Right ventricle myocardium inferior (tissue), 1 donor: Measurements from ENCODE around the gene RALB. TPM values are rescaled to one million over a fixed set of nuclear protein-coding genes. Genes with fewer than 3 reads are reported as not detected.
"Not testable (repeated sequence)": the region's sequence is repeated elsewhere in the genome, so short reads cannot be mapped to it uniquely, and the experiment has no call there.

Source experiments
- ATAC-seq: fragments of 200-7000 bp; cut with Tn5 transposase; one replicate; pipeline ENCODE4 v1.9.1; 2020; ENCODE audit warnings: mild to moderate bottlenecking, moderate library complexity
- DNase-seq: peaks from one replicate; pipeline ENCODE4 v3.0.0; 2021; ENCODE audit errors: missing footprints
- intact Hi-C: fragments of 100-400 bp; cut with DNase I; formaldehyde crosslinking; loops from one replicate; pipeline ENCODE4 v1.11.0; 2022
- total RNA-seq: library from RNA; stranded (reverse); fragmentation: NEBNext Ultra II Directional; extraction: Animal tissue kit (Norgen Biotek cat#: 25700); gene quantifications from one replicate; pipeline ENCODE4 v1.2.1, GENCODE V29; 2021
- donor health status: DM: no; HTN: yes; CAD: no; lungs with severe emphysema.

Gene RALB
- total RNA-seq, 1 donor from 2014 or later: 52.0 TPM

DNA sequence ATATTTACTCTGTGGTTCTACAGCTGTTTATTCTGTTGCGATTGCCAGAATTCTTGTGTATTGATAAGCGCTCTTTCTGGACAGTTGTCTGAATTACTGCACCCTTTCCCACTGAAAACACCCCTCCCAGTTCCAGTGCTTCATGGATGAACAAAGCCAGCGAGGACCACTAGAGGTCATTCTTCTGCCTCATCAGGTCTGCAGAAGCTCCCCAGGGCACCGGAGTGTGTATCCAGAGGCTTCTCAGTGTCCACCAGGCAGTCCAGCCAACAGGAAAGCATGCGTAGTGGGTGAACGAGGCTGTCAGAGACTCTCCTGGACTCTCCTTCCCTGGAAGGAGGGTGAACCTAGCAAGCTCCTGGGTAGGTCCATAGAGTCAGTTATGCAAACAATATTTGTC lies 52.6 kb downstream of the RALB start:
- intact Hi-C loops: no loop called here
- ATAC-seq: peak; percentile 50
- no peak for DNase-seq

DNA sequence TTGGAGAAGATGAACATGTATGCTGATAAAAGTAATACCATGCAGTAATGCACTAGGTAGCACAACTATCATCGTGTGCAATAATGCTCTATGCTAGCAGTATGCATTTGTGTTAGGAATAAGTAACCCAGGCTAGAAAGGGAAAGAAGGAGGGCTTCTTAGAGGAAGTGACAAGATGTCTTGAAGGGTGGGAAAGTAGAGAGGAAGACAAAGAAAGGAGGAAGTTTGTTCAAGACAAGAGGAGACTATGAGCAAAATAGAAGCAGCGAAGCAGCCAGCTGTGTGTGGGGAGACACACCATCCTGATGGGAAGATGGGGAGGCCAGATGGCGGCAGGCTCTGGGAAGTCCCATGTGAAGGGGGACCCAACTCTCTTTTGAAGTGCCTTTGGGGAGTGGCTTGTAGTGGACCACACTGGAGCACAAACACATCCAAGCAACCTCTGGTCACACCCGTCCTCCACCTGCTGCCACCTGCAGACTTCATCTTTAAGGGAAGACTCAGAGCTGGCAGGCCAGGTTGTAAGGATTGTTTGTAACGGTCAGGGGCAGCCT lies 53.4 kb downstream of the RALB start:
- ATAC-seq (no peak), DNase-seq (no peak)
- intact Hi-C loops: no loop called here

DNA sequence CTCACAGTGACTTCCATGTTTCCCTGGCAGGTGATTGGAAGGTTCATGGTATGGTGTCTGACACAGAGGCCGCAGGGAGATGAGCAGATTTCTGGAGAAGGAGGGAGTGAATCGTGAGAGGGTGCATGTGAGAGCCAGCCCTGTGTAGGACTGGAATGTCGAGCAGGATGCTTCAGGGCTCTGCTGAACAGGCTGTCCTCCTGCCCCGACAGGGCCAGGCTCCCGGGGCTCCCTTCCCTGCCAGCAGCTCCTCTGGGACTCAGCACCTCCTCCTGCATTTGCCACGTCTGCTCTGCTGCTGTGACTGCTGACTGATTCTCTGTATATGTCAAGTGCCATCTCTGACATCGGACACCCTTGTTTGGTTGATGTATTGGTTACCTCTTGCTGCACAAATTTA lies 54.8 kb downstream of the RALB start:
- DNase-seq (no peak), ATAC-seq (no peak)
- intact Hi-C loops: no loop called here

DNA sequence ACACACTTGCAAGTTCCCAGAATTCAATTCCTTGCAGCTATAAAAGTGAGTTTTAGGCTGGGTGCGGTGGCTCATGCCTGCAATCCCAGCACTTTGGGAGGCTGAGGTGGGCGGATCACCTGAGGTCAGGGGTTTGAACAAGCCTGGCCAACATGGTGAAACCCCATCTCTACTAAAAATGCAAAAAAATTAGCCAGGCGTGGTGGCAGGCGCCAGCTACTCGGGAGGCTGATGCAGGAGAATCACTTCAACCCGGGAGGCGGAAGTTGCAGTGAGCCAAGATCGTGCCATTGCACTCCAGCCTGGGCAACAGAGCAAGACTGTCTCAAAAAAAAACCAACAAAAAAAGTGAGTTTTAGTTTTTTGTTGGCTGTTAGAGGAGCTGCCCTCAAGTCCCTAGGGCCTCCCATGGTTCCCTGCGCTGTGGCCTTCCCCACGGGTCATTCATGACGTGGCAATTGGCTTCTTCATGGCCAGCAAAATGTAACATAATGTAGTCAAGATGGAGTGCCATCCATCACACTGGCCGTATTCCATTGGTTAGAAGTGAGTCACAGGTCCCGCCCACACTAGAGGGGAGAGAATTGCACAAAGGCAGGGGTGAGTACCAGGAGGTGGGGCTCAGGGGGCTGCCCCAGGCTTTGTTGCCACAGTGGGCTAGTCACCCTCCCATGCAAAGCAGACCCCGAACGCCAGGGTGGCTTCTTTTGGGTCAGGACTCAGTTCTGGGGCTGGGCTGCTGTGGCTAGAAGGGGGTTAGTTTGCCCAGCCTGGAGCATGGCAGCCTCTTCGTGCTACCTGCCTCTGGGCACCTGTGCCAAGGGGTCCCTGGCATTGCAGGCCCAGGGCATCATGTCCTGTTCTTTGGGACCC lies 55.6 kb downstream of the RALB start:
- intact Hi-C loops: no loop called here

DNA sequence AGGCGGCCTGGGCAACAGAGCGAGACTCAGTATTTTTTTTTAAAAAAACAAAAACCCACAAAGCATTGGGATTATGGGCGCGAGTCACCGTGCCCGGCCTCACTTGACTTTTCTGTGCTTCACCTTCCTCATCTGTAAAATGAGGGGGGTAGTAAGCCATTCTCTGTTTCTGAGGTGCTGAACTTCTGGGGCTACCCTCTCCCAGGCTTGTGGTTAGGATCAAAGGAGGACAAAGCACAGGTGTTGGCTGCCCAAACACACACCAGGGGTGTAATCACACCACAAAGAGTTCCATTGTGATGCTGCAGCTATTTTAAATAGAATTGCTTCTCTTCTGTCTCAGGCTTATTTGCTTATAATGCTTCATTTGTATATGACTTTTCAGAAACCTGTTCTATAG lies 57.5 kb downstream of the RALB start:
- ATAC-seq: no peak
- no peak for DNase-seq
- intact Hi-C loops: loop anchor here (10.0 kb wide), 3 partner anchors 85 to 605 kb away; partner anchors contain the start of gene TMEM185B

More for the DNA sequence above, 55.6 kb downstream of the RALB start:
- DNase-seq (no peak), ATAC-seq (no peak)

DNA sequence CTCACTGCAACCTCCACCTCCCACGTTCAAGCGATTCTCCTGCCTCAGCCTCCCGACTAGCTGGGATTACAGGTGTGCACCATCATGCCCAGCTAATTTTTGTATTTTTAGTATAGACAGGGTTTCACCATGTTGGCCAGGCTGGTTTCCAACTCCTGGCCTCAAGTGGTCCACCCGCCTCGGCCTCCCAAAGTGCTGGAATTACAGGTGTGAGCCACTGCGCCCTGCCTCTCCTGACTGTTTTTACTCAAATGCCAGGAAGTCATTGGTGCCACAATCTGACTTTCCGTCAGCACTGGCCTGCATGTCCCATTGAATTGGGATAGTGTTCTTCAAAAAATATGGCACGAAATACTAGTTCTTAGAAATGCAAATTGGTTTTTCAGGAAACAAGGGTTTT lies 58.2 kb downstream of the RALB start:
- ATAC-seq, DNase-seq: not testable (repeated sequence)
- intact Hi-C loops: loop anchor here (10.0 kb wide), 3 partner anchors 86 to 606 kb away; partner anchors contain the start of gene TMEM185B

DNA sequence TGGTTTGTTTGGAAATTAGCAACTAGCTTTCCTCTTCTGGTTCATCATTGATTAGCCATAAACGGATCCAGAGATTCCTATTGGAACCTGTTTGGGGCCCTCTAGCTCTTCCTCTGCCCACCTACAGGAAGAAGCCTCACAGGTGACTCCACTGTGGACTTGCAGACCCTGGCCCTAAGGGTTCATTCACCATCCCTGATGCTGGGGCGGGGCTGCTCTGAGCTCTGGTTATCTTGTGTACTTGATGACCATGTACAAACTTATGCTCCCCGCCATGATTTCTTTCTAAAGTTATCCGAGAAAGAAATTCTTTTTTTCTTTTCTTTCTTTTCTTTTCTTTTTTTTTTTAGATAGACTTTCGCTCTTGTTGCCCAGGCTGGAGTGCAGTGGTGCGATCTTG lies 59.4 kb downstream of the RALB start:
- intact Hi-C loops: loop anchor here (2.0 to 10.0 kb wide), 4 partner anchors 87 to 607 kb away; partner anchors contain the start of gene TMEM185B
- DNase-seq (no peak), ATAC-seq (no peak)

DNA sequence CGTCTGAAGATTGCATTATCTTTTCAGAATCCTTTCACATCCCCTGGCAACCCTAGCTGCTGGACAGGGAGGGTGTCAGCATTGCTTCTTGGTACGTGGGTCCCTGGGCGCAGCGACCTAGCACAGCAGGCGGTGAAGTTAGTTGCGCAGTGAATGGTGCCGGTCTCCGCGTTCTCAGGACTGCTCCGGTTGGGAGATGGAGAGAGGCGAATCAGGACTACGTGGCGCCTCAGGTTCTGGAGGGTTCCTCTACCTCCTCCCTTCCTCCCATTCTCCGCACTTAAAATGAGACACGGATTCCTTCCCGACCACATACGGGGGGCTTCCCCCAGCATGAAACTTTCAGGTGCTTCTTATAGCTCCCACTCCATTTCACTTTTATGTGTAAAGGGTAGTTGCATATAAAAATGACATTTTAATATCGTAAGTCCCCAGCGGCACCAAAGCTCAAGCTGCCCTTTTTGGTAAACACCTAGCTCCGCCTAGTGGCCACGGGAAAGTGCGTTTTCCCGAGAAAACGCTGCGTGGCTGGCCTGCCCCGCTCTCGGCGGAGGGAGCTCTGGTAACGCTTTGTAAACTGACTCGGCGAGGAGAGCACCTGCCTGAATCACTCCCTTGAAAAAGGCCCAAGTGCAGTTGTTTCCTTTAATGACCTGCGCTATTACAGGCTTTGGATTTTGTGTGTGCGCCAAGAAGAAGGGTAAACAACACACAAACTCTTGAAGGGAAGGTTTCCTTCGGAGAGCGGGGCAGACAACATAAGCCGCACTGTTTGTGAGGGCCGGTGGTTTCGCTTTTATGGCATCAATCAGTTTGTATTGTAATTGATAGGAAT lies 60.4 kb downstream of the RALB start:
- DNase-seq (peak; percentile 86), ATAC-seq (peak; percentile 85)
- intact Hi-C loops: loop anchor here (1.0 to 10.0 kb wide), 5 partner anchors 60 to 608 kb away; partner anchors contain the start of gene TMEM185B

DNA sequence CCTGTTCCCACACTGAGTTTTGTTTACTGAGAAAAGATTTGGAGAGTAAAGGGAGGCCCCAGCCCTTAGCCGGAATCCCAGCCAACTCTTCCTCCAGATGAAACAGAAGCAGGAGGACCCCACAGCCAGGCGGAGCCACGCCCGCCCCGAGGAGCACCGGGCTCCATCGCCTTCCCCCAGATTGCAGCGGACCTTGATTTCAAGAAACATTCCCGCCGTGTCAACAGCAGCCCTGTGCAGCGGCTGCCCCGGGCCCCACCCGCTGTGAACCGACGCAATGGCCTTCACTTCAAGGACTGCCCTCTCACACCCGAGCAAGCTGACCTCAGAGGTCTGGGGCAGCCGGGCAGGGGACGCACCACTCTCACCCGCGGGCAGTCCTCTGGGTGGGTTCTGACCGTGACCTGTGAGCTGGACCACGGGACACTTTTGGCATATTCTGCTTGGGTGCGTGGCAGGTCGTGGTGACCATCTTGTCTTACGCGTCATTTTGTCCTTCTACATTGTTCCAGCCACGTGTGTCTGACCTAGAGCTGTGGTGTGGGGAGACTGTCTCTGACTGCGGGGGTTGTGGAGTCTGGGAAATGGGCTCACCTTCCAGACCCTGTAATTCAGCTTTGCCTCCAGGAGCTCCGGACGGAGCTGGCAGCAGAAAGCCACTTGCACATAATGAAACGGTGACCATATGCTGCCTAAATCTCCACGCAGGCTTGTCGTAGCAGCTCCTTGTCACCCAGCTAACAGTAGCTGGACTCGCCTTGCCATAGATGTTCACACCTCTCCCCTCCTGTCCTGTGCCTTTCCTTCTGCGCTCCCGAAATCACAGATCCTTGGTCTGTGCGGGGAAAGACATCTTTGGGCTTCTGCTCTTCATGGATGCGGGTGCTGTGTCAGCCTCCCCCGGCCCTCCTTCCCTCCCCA lies 61.3 kb downstream of the RALB start:
- DNase-seq (no peak), ATAC-seq (peak; percentile 17)
- intact Hi-C loops: loop anchor here (1.0 to 10.0 kb wide), 5 partner anchors 61 to 609 kb away; partner anchors contain the start of gene TMEM185B

DNA sequence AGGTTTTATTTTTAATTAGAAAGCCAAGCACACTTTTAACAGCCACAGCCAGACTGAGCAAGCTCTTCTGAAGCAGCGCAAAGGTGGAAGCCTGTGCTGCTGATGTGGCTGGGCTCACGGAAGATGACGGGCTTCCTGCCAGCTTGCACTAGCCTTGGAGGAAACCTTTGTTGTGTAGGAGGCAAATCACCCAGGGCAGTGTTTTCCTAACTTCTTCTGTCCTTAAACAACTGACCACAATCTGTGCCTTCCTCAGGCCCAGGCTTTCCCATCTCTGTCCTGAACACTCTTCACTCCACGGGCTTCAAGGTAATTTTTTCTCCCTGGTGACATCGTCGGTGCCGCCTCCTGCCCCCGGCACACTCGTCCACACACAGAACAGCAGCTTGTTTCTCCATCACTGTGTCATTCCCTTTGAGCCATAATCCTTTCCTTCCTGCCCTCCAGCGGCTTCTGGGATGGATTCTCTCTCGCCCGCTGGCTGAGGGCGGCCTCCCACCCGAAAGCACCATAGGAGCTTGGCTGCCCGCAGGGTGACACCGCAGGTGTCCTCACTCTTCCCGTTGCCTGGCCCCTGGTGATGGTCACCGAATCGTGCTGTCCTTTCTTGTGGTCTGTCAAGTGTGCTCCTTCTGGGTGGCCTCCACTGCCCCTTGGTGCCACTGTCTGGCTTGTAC lies 62.2 kb downstream of the RALB start:
- intact Hi-C loops: loop anchor here (10.0 kb wide), 3 partner anchors 90 to 610 kb away; partner anchors contain the start of gene TMEM185B
- no peak for ATAC-seq
- no peak for DNase-seq

DNA sequence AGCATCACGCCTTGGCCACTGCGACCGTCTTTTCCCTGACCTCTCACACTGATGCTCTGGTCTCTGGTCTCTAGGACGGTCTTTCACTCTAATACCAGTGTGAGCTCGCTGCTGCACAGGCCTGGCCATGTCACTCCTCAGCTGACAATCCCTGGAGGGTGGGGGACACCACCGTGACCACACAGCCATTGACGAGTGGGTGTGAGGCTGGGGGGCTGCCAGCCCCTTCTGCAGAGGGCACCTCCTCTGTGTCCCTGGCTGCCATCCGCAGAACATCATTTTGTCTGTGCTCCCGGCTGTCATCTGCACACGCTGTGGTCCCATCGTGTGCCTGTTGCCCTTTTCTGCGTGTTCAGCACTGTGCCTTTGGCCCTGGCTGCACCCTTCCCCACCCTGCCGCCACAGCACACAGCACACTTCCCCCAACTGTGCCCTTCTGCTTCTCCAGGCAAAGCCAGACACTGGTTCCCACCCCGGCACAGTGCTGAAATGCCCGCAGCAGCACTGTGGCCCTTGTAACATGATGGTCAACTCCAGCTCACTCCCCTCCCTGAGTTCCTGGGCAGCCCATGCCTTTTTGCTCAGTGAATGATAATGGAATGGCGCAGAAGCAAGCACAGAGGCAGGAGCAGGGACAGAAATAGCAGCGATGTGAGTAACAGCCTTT lies 62.8 kb downstream of the RALB start:
- ATAC-seq (no peak), DNase-seq (no peak)
- intact Hi-C loops: loop anchor here (10.0 kb wide), 3 partner anchors 91 to 611 kb away; partner anchors contain the start of gene TMEM185B

DNA sequence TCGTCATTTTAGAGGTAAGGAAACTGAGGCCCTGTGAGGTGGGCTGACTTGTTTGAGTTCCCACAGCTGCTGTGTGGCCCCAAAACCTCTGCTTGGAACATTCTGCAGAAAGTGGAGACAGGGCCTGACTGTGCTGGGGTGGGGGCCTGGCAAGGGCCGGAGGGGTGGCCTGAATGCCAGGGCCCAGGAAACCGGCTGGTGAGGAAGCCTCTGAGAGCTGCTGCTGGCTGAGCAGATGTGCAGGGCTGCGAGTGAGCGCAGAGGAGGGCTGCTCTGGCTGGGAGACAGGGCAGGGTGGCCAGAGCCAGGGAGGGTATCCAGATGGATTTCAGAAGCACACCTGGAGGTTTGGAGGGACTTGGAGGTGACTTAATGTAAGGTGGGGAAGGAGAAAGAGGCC lies 63.4 kb downstream of the RALB start:
- DNase-seq: no peak
- intact Hi-C loops: loop anchor here (10.0 kb wide), 3 partner anchors 91 to 611 kb away; partner anchors contain the start of gene TMEM185B
- no peak for ATAC-seq

DNA sequence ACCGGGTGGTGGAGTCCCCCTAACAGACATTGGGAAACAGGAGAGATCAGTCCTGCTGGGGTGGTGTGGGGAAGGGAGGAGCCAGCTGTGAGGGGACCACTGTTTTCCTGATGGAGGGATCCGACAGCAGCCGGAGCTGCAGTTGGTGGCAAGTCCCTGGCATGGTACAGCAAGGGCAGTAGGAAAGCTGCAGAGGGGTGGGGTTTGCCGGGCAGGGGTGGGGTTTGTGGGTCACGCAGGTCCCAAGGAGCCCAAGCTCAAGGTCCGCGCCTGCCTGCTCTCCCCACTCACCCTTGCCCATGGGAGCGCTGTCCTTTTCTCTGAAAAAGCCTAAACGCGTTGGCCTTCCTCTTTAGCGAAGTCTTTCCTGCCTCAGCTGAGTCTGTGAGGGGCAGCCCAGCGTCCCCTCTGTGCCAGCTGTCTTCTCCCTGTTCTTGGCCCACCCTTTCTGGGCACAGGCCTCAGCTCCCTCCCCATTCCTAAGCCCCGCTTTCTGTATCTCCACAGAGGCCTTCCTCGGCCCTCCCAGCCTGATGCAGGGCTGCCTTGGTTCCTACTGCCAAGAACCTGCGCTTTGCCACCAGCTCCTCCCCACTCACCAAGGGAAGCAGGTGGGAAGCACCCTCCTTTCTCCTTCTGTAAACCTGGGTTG lies 64.0 kb downstream of the RALB start:
- no peak for DNase-seq
- intact Hi-C loops: loop anchor here (10.0 kb wide), 3 partner anchors 92 to 612 kb away; partner anchors contain the start of gene TMEM185B
- ATAC-seq: no peak

DNA sequence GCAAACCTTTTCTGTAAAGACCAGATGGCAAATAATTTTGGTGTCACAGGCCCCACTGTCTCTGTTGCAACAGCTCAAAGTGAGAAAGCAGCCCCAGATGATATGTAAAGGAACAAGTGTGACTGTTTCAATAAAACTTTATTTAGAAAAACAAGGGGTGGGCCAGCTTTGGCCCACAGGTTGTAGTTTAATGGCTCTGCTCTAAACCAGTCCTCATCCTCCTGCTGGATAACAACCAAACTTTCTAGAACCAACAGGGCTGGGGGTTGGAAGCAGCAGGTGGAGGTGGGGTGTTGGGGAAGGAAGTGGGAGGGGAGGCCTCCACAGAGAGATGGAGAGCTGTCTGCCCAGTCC lies 64.5 kb downstream of the RALB start:
- ATAC-seq (no peak), DNase-seq (no peak)
- intact Hi-C loops: loop anchor here (10.0 kb wide), 3 partner anchors 92 to 612 kb away; partner anchors contain the start of gene TMEM185B

DNA sequence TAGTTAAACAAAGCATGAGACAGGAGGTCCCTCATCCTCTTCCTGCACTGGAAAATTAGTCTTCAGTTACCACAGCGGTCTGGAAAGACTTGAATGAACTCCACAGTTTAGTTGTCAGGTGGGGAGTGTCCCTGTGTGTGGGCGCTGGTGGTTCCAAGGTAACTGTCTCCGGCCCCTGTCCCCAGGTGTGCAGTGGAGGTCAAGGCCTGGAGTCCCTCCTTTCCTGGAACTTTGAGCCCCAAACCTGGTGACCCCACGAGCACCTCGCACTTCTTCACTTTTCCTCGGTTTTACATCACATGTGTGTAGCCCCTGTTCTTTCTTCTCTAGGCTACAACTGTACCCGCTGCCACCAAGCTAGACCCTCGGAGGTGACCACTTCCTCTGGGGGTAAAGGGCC lies 65.3 kb downstream of the RALB start:
- no peak for DNase-seq
- no peak for ATAC-seq
- intact Hi-C loops: loop anchor here (10.0 kb wide), 3 partner anchors 93 to 613 kb away; partner anchors contain the start of gene TMEM185B

DNA sequence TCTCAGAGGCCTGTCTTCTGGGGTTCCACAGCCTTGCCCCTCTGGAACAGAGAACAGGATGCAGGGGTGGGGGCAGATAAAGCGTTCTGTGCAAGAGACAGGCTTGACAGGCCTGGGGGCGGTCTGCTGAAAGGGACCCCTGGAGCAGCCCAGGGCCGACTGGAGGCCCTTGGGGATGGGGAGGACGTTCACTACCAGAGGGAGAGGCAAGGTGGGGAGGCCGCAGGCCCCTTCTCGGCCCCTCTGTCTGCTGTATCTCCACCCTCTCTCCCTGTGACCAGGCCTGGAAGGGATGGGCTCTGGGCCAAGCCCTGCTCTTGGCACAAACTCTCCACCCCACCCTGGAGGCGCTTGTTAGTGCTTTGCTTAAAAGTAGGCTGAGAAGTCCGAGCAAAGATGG lies 66.0 kb downstream of the RALB start:
- intact Hi-C loops: loop anchor here (10.0 kb wide), 3 partner anchors 94 to 614 kb away; partner anchors contain the start of gene TMEM185B
- DNase-seq (no peak), ATAC-seq (peak; percentile 36)
